HepG2 (cell line): ENCODE data around the gene DSTN. TPM values are rescaled to one million over a fixed set of nuclear protein-coding genes. Genes with fewer than 3 reads are reported as not detected.
A peak's percentile ranks its signal among the peaks of the same experiment; 100 is the strongest.

Source experiments
- CCDC6 ChIP-seq: sonication (generic); formaldehyde crosslinking; IDR thresholded peaks from 2 replicates; pipeline ENCODE4 v1.8.1; 2022; ENCODE audit warnings: mild to moderate bottlenecking, missing genetic modification reagents, moderate library complexity
- CEBPB ChIP-seq: IDR thresholded peaks from 2 replicates; pipeline ENCODE4 v1.6.1; 2011; ENCODE audit warnings: low read depth, low read length, improper control_type of control experiment, borderline replicate concordance
- GPN1 ChIP-seq: sonication (generic); formaldehyde crosslinking; IDR thresholded peaks from 2 replicates; pipeline ENCODE4 v1.5.1; 2020; ENCODE audit warnings: missing genetic modification reagents, borderline replicate concordance
- HCFC1 ChIP-seq: fragments of 150-350 bp; IDR thresholded peaks from 2 replicates; pipeline ENCODE4 v1.6.1; 2014; ENCODE audit warnings: low read depth, low read length
- HNRNPUL1 ChIP-seq: fragments of 200-400 bp; formaldehyde crosslinking; IDR thresholded peaks from 2 replicates; pipeline ENCODE4 v1.6.1; 2017; ENCODE audit warnings: low read depth, mild to moderate bottlenecking, low read length, moderate library complexity
- MAZ ChIP-seq, 2 experiments: sonication (generic) in 1 of 2; formaldehyde crosslinking in 1 of 2; IDR thresholded peaks; 2 replicates each; pipeline versions ENCODE4 v1.5.0 to v1.6.1; 2012 to 2020; ENCODE audit warnings: low read depth in 2 of 2, mild to moderate bottlenecking in 2 of 2, borderline replicate concordance in 1 of 2, improper control_type of control experiment in 1 of 2, low read length in 1 of 2, missing genetic modification reagents in 1 of 2, moderate library complexity in 1 of 2
- MED1 ChIP-seq: sonication (generic); formaldehyde crosslinking; IDR thresholded peaks from 2 replicates; pipeline ENCODE4 v1.4.0; 2020; ENCODE audit warnings: missing genetic modification reagents
- MLX ChIP-seq: IDR thresholded peaks from 2 replicates; pipeline ENCODE4 v1.6.1; 2016
- NFKB2 ChIP-seq: sonication (generic); formaldehyde crosslinking; IDR thresholded peaks from 2 replicates; pipeline ENCODE4 v1.4.0; 2020; ENCODE audit warnings: missing genetic modification reagents, borderline replicate concordance
- SMAD9 ChIP-seq: sonication (generic); formaldehyde crosslinking; IDR thresholded peaks from 2 replicates; pipeline ENCODE4 v1.5.1; 2020; ENCODE audit warnings: mild to moderate bottlenecking, missing genetic modification reagents
- SMYD3 ChIP-seq: sonication (generic); formaldehyde crosslinking; IDR thresholded peaks from 2 replicates; pipeline ENCODE4 v1.8.1; 2023; ENCODE audit warnings: mild to moderate bottlenecking, missing genetic modification reagents
- THAP9 ChIP-seq: sonication (generic); formaldehyde crosslinking; IDR thresholded peaks from 2 replicates; pipeline ENCODE4; 2020; ENCODE audit warnings: missing genetic modification reagents, mild to moderate bottlenecking, borderline replicate concordance
- ZFP36 ChIP-seq: fragments of 150-350 bp; IDR thresholded peaks from 2 replicates; pipeline ENCODE4 v1.6.1; 2018; ENCODE audit warnings: borderline replicate concordance, low read length, low read depth; ENCODE audit not compliant: partially characterized antibody
- ZFP41 ChIP-seq: sonication (generic); formaldehyde crosslinking; IDR thresholded peaks from 2 replicates; pipeline ENCODE4 v1.4.0; 2020; ENCODE audit warnings: mild to moderate bottlenecking, missing genetic modification reagents, borderline replicate concordance
- ZIK1 ChIP-seq: sonication (generic); formaldehyde crosslinking; IDR thresholded peaks from 2 replicates; pipeline ENCODE4 v1.5.0; 2020; ENCODE audit warnings: mild to moderate bottlenecking, low read depth, missing genetic modification reagents, borderline replicate concordance
- ZNF337 ChIP-seq: sonication (generic); formaldehyde crosslinking; IDR thresholded peaks from 2 replicates; pipeline ENCODE4 v1.5.1; 2020; ENCODE audit warnings: missing genetic modification reagents, low read depth, mild to moderate bottlenecking, borderline replicate concordance
- ZNF451 ChIP-seq: sonication (generic); formaldehyde crosslinking; IDR thresholded peaks from 2 replicates; pipeline ENCODE4 v1.5.0; 2020; ENCODE audit warnings: mild to moderate bottlenecking, missing genetic modification reagents
- ZNF768 ChIP-seq: sonication (generic); formaldehyde crosslinking; IDR thresholded peaks from 2 replicates; pipeline ENCODE4 v1.4.0; 2020; ENCODE audit warnings: missing genetic modification reagents
- polyA plus RNA-seq, 8 experiments: library from polyadenylated mRNA; depleted of rRNA in 3 of 8; stranded (reverse) in 7 of 8; unstranded in 1 of 8; fragments of >200 nt; fragmentation: Illumina TruSeq in 4 of 8; extraction: Trizol in 4 of 8; gene quantifications; 2 replicates each; pipeline versions ENCODE4 v1.2.1 to v1.2.3, GENCODE V29; 2011 to 2016; ENCODE audit warnings: low read depth in 4 of 8, missing spikeins in 1 of 8, mixed read lengths in 1 of 8; ENCODE audit not compliant: insufficient read depth in 1 of 8
- total RNA-seq, 5 experiments: library from RNA; depleted of rRNA; stranded (reverse); fragments of >200 nt; fragmentation: Illumina TruSeq; extraction: Trizol; gene quantifications; 2 replicates each; pipeline ENCODE4 v1.2.3, GENCODE V29; 2016; ENCODE audit warnings: low read depth in 1 of 5
- TF ChIP-seq, protein P1 (sequence below): sonication (generic); formaldehyde crosslinking; IDR thresholded peaks from 2 replicates; pipeline ENCODE4 v1.4.0; 2020; ENCODE audit warnings: mild to moderate bottlenecking, missing genetic modification reagents

The DSTN gene
- total and polyA plus RNA-seq, 2 of the 13 experiments (the other 11 are each of a cell fraction or from before 2014, with no cell fraction given) = 27.6 to 106 TPM

DNA sequence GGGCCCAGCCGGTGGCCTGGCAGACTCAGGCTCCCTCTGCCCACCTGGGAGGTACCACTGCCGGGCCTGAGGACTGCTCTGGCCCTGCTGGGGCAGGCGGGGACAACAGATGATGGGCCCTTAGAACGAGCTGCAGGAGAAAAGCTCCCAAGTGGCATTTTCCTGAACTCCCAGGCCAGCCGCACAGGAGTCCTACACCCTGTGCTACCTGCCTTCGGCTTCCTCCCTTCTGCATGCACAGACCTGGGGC, 41.3 kb downstream of the DSTN start (continued):
- TF ChIP-seq, protein P1, sequence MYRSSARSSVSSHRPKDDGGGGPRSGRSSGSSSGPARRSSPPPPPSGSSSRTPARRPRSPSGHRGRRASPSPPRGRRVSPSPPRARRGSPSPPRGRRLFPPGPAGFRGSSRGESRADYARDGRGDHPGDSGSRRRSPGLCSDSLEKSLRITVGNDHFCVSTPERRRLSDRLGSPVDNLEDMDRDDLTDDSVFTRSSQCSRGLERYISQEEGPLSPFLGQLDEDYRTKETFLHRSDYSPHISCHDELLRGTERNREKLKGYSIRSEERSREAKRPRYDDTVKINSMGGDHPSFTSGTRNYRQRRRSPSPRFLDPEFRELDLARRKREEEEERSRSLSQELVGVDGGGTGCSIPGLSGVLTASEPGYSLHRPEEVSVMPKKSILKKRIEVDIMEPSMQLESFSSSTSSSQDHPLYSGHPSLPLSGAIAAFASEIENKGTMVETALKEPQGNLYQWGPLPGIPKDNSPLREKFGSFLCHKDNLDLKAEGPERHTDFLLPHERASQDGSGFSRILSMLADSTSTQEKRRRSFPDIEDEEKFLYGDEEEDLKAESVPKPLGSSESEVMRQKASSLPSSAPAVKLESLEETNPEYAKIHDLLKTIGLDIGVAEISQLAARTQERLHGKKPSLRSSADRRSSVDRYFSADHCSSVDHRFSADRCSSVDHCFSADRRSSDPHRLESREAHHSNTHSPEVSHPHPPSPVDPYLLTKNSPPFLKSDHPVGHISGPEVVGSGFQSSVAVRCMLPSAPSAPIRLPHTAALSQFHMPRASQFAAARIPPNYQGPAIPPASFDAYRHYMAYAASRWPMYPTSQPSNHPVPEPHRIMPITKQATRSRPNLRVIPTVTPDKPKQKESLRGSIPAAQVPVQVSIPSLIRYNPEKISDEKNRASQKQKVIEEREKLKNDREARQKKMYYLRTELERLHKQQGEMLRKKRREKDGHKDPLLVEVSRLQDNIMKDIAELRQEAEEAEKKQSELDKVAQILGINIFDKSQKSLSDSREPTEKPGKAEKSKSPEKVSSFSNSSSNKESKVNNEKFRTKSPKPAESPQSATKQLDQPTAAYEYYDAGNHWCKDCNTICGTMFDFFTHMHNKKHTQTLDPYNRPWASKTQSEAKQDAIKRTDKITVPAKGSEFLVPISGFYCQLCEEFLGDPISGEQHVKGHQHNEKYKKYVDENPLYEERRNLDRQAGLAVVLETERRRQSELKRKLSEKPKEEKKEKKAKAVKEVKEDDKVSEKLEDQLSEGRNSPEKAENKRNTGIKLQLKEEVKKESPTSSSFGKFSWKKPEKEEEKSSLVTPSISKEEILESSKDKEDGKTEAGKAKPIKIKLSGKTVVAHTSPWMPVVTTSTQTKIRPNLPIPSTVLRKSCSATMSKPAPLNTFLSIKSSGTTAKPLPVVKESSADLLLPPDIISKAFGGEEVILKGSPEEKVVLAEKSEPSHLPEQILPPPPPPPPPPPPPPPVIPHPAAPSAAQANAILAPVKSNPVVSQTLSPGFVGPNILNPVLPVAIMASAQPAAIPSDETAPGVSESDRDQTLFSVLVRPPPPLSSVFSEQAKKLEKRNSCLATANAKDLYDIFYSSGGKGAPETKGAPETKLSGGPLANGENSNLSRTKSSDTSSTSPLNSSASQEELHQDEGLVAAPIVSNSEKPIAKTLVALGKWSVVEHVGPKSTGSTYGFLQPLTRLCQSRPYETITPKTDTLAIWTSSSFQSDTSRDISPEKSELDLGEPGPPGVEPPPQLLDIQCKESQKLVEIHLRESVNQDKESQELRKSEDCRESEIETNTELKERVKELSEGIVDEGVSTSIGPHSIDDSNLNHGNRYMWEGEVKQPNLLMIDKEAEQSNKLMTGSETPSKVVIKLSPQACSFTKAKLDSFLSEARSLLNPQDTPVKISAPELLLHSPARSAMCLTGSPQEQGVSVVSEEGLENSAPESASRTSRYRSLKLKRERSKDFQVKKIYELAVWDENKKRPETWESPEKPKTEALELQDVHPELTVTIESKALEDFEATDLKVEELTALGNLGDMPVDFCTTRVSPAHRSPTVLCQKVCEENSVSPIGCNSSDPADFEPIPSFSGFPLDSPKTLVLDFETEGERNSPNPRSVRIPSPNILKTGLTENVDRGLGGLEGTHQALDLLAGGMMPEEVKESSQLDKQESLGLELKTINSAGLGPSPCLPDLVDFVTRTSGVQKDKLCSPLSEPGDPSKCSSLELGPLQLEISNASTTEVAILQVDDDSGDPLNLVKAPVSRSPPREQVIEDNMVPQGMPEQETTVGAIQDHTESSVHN (CRISPR knock-in tag) = no peak
- TF ChIP-seq NFKB2 (CRISPR knock-in tag) (0 out of 2 replicates have a peak, but pooled peaks have one; percentile 51), SMAD9 (no peak), ZFP36 (no peak), ZNF768 (CRISPR knock-in tag) (no peak), CEBPB (no peak), HCFC1 (no peak), MAZ (IDR thresholded peaks at IDR 0.05; ENCODE audit: borderline replicate concordance, low read depth, low read length) (0 out of 2 replicates have a peak, but pooled peaks have one; percentile 31), MAZ (CRISPR knock-in tag; IDR thresholded peaks at IDR 0.05; ENCODE audit: low read depth) (no peak), ZIK1 (CRISPR knock-in tag) (no peak), MED1 (no peak), SMYD3 (CRISPR knock-in tag) (no peak), GPN1 (no peak), ZNF451 (no peak), MLX (no peak), THAP9 (CRISPR knock-in tag) (no peak; the same call in none of the 2 replicates), ZNF337 (no peak), HNRNPUL1 (no peak), ZFP41 (CRISPR knock-in tag) (0 out of 2 replicates have a peak, but pooled peaks have one; percentile 44), CCDC6 (CRISPR knock-in tag) (0 out of 2 replicates have a peak, but pooled peaks have one; percentile 64)
